Measurements from ENCODE around the gene NEU2. TPM values are rescaled to one million over a fixed set of nuclear protein-coding genes. Genes with fewer than 3 reads are reported as not detected.

The NEU2 gene
- total RNA-seq, 1 donor from 2014 or later: not detected

DNA sequence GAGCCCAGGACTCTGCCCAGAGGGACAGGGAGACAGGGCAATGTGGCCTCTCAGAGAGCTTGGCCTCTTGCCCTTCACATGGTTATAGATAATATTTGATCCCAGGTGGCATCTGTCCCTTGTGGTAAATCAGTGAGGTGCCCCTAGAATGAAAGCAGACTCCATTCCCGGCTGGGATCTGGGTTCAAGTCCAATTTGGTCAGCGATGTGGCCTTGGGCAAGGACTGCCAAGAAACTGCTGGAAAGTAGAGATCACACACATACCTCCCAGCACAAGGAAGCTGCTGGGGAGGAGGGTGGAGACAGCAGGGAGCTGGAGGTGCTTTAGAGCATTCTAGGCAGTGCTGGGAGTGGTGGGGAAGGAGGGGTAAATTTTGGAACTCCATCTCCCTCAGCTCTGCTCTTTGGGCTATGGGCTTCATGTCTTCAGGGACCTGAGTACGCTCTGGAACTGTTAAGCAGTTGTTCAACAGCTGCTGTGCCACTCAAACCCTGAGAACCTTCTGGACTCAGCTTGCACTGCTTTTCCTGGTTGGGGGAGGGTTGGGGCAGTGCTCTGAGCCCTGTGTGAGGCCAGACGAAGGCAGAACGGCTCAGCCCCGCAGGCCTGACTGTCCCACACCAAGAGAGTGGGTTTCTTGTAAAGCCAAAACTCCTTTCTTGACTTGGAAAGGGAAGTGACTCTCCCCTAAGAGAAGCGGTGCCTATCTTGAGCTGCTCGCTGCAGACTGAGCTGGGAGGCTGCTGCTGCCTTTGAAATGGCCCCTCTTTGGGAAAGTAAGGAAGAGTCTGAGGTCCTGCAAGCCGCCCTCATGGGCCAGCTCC is 50.7 kb downstream of the NEU2 start:
- TF ChIP-seq, protein P1, sequence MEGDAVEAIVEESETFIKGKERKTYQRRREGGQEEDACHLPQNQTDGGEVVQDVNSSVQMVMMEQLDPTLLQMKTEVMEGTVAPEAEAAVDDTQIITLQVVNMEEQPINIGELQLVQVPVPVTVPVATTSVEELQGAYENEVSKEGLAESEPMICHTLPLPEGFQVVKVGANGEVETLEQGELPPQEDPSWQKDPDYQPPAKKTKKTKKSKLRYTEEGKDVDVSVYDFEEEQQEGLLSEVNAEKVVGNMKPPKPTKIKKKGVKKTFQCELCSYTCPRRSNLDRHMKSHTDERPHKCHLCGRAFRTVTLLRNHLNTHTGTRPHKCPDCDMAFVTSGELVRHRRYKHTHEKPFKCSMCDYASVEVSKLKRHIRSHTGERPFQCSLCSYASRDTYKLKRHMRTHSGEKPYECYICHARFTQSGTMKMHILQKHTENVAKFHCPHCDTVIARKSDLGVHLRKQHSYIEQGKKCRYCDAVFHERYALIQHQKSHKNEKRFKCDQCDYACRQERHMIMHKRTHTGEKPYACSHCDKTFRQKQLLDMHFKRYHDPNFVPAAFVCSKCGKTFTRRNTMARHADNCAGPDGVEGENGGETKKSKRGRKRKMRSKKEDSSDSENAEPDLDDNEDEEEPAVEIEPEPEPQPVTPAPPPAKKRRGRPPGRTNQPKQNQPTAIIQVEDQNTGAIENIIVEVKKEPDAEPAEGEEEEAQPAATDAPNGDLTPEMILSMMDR (IDR thresholded peaks at IDR 0.05; ENCODE audit: borderline replicate concordance): no peak
- no peaks in the 10 kb centered on the region for H3K36me3 ChIP-seq
- H3K9me3 ChIP-seq (replicated peaks): no peaks in the 10 kb centered on the region
- no peak for DNase-seq
- intact Hi-C loops (cut with micrococcal nuclease): no loop called here
- no peak overlapping the region for H3K4me3 ChIP-seq
- H3K27me3 ChIP-seq (ENCODE audit: low read depth): peaks cover 7% of the 10 kb centered on the region
- peak overlapping the region; percentile 90 for H3K27ac ChIP-seq (replicated peaks)
- peaks cover 53% of the 10 kb centered on the region for H3K4me1 ChIP-seq

GRCh38 chr2:233083782-233084181 is 51.3 kb downstream of the NEU2 start:
- H3K4me1 ChIP-seq: peaks cover 51% of the 10 kb centered on the region
- TF ChIP-seq, protein P1 (IDR thresholded peaks at IDR 0.05; ENCODE audit: borderline replicate concordance): no peak

DNA sequence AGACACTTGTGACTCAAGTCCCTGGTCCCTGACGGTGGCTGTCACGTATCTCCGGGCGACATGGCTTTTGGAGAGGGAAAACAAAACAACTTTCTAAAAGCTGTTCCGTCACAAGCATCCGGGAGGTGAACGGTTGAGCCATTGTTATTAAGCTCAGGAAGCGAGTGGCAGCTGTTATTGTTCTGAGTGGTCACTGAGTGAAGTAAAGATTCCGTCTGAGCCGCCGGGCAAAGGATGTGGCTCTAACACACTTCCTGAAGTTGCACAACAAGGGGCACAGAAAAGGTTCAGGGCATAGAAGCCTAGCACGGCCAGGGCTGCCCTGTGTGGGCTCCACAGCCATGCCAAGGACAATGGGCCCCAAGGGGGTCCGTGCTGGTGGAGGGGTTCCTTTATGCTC is 52.0 kb downstream of the NEU2 start:
- intact Hi-C loops (cut with micrococcal nuclease): no loop called here
- TF ChIP-seq, protein P1 (IDR thresholded peaks at IDR 0.05; ENCODE audit: borderline replicate concordance): no peak
- peak; percentile 54 for DNase-seq
- no peaks in the 10 kb centered on the region for H3K36me3 ChIP-seq
- H3K27ac ChIP-seq (replicated peaks): peak overlapping the region; percentile 90
- peaks cover 5% of the 10 kb centered on the region for H3K27me3 ChIP-seq (ENCODE audit: low read depth)
- peaks cover 45% of the 10 kb centered on the region for H3K4me1 ChIP-seq
- no peaks in the 10 kb centered on the region for H3K9me3 ChIP-seq (replicated peaks)
- H3K4me3 ChIP-seq: peak overlapping the region; percentile 35

More at GRCh38 chr2:233083782-233084181, 51.3 kb downstream of the NEU2 start:
- Histone ChIP-seq H3K4me3 (peak overlapping the region; percentile 35), H3K27ac (replicated peaks) (peak overlapping the region; percentile 90), H3K36me3 (no peaks in the 10 kb centered on the region), H3K27me3 (ENCODE audit: low read depth) (peaks cover 5% of the 10 kb centered on the region), H3K9me3 (replicated peaks) (no peaks in the 10 kb centered on the region)
- intact Hi-C loops (cut with micrococcal nuclease): no loop called here
- no peak for DNase-seq

Other genes with a start within 250 kb of the NEU2 start
- gene SNORC, start 162.4 kb upstream of the NEU2 start, total RNA-seq: 1.0 TPM
- gene NGEF, start 19.4 kb upstream of the NEU2 start, total RNA-seq: 0.16 TPM
- gene INPP5D, start 27.7 kb downstream of the NEU2 start, total RNA-seq: 4.9 TPM
- gene ATG16L1, start 219.0 kb downstream of the NEU2 start, total RNA-seq: 18.6 TPM